GM08714 (cell line): Measurements from ENCODE around the gene GNAI3.

Experiments
- H3K4me3 ChIP-seq: fragments of 200-500 bp; sonication (Bioruptor generic); 2 replicates; pipeline ENCODE4 v1.5.1; 2014; ENCODE audit warnings: mild to moderate bottlenecking, low read length, inconsistent platforms
- ZNF274 ChIP-seq: IDR thresholded peaks from 2 replicates; pipeline ENCODE4 v1.6.1; 2012; ENCODE audit warnings: mild to moderate bottlenecking, low read depth, low read length

GNAI3 gene

DNA sequence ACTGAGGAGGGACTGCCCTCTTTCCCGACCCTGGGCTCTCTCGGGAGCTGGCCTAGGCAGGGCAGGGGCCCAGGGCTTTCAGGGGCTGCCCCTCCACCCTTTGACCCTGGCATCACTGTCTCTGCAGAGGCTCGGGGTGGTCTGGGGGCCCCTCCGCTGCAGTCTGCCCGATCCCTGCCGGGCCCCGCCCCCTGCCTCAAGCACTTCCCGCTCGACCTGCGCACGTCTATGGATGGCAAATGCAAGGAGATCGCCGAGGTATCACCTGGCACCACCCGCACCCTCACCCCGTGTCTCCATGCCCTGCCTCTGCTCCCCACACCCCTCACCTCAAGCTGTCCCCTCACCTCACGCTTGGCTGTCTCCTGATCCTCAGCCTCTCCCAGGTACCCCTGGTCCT lies 76.8 kb downstream of the GNAI3 start:
- TF ChIP-seq ZNF274, result no peak
- H3K4me3 ChIP-seq, result no peak overlapping the region

DNA sequence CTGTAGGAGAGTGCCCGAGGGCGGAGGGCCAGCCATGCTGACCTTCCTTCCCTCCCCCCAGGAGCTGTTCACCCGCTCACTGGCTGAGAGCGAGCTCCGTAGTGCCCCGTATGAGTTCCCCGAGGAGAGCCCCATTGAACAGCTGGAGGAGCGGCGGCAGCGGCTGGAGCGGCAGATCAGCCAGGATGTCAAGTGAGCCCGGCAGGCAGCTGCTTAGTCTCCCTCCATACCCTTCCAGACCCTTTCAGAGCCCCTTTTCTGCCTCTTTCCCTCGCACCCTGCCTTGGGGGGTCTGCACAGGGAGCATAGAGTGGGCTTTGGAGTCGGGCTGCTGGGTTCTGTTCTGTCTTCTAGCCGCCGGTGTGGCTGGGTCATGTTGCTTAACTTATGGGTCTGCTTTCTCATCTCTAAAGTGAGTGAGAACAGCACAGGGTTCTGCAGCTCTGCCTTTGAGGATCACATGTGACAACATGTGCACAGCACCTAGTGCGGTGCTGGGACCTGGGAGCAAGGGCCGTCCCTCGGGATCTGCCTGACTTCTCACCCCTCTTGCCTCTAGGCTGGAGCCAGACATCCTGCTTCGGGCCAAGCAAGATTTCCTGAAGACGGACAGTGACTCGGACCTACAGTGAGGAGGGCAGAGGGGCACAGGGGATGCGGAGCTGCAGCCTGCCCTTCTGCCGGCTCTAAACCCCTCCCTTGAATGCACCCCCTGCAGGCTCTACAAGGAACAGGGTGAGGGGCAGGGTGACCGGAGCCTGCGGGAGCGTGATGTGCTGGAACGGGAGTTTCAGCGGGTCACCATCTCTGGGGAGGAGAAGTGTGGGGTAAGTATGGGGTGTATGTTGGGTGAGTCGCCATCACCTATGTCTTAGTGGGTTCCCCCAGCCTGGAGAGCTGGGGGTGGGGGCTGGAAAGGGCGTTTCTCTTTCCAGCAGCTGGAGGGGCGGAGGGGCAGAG lies 77.5 kb downstream of the GNAI3 start:
- H3K4me3 ChIP-seq, result no peak overlapping the region
- no peak for TF ChIP-seq ZNF274

DNA sequence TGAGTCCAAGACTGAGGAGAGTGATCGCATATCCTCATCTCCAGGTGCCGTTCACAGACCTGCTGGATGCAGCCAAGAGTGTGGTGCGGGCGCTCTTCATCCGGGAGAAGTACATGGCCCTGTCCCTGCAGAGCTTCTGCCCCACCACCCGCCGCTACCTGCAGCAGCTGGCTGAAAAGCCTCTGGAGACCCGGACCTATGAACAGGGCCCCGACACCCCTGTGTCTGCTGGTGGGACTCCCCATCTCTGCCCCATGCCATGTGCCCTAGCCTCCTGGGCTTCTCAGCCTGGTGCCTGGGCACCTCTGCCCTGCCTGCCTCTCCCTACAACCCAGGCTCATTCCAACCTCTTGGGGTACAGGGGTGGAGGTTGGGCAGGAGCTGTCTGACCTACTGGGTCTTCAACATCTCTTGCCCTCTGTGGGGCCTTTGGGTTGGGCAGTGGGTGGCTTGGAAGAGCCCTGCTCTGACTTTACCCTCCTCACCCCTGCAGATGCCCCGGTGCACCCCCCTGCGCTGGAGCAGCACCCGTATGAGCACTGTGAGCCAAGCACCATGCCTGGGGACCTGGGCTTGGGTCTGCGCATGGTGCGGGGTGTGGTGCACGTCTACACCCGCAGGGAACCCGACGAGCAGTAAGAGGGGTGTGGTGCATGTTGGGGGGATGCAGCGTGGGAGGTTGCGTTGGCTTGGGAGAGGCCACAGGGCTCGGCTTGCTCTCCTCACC lies 78.4 kb downstream of the GNAI3 start:
- no peak overlapping the region for H3K4me3 ChIP-seq
- no peak for TF ChIP-seq ZNF274

DNA sequence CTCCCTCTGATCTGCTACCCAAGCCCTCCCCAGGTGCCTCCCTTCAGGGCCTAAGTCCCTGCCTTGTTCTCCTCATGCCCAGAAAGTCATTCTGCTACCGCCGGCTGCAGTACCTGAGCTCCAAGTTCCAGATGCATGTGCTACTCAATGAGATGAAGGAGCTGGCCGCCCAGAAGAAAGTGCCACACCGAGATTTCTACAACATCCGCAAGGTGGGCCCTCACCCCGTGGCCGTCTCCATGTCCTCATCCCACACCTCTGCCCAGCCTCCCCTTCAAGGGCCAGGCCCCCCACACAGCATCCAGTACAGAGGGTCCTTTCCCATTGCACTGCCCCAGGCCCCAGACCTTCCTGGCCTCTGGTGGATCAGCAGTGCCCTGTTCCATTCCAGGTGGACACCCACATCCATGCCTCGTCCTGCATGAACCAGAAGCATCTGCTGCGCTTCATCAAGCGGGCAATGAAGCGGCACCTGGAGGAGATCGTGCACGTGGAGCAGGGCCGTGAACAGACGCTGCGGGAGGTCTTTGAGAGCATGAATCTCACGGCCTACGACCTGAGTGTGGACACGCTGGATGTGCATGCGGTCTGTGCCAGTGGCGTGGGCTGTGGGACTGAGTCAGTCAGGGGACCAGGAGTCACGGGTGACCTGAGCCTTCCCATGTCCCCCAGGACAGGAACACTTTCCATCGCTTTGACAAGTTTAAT lies 79.4 kb downstream of the GNAI3 start:
- H3K4me3 ChIP-seq, result no peak overlapping the region
- no peak for TF ChIP-seq ZNF274

DNA sequence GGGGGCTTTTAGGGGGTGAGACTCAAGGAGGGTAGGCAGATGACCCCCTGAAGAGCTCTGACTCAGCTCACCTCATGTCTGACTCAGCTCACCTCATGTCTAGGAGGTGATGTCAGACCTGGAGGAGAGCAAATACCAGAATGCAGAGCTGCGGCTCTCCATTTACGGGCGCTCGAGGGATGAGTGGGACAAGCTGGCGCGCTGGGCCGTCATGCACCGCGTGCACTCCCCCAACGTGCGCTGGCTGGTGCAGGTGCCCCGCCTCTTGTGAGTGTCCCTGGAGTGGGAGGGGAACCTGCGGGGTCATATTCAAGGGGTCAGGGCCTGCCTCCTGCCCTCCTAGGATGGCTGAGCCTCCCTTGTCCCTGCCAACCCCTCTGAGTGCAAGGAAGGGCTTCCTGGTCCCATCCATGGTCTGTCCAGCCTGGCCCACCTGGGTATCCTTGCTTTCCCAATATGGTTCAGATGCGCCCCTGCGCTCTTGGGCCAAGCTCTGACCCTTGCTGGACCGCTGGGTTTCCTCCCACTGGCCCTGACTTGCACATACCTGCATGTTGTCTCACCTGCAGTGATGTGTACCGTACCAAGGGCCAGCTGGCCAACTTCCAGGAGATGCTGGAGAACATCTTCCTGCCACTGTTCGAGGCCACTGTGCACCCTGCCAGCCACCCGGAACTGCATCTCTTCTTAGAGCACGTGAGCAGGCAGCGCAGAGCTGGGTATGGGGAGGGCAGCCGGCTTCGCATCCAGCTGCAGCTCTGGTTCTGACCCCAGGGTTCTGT lies 80.3 kb downstream of the GNAI3 start:
- no peak overlapping the region for H3K4me3 ChIP-seq
- TF ChIP-seq ZNF274, result no peak

DNA sequence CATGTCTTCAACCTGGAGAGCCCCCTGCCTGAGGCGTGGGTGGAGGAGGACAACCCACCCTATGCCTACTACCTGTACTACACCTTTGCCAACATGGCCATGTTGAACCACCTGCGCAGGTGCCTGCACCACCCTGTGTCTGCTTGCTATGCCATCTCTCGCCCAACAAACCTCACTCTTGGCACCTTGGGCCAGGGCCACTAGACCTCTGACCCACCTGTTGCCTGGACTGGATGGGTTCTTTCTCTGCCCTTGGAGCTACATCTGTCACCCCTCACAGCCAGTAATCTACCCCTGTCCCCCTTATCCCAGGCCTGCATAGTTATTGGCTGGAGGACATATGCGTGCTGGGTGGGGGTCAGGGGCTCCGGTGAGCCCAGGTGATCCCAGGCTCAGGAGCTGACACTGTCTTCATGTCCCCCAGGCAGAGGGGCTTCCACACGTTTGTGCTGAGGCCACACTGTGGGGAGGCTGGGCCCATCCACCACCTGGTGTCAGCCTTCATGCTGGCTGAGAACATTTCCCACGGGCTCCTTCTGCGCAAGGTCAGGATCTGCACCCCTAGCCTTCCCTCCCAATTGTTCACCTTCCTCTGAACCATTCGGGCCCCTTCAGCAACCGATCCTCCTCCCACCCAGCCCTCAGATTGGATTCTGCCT lies 81.1 kb downstream of the GNAI3 start:
- no peak overlapping the region for H3K4me3 ChIP-seq
- TF ChIP-seq ZNF274, result no peak

DNA sequence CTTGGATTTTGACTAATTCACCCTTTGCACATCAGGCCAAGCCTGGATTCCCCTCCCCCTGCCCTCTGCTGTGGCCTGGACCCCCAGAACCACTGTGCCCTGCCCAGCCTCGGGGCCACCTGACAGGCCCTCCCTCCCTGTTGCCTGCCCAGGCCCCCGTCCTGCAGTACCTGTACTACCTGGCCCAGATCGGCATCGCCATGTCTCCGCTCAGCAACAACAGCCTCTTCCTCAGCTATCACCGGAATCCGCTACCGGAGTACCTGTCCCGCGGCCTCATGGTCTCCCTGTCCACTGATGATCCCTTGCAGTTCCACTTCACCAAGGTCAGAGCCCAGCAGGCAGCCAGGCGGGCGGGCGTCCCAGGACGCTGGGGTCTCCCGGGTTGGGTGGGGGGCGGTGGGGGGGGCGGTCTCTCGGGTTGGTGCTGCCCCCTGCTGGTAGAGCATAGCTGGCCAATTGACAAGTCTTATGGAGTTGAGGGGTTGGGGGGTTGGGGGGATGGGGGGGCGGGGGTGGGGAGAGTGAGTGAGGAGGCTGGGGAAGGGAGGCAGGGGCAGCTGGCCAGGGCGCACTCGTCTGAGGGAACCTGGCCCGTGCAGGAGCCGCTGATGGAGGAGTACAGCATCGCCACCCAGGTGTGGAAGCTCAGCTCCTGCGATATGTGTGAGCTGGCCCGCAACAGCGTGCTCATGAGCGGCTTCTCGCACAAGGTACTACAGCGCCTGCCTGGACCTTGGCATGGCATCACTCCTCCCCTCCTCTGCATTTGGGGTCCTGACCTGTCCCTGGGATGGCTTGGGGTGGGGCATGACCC lies 81.9 kb downstream of the GNAI3 start:
- no peak for TF ChIP-seq ZNF274
- no peak overlapping the region for H3K4me3 ChIP-seq

DNA sequence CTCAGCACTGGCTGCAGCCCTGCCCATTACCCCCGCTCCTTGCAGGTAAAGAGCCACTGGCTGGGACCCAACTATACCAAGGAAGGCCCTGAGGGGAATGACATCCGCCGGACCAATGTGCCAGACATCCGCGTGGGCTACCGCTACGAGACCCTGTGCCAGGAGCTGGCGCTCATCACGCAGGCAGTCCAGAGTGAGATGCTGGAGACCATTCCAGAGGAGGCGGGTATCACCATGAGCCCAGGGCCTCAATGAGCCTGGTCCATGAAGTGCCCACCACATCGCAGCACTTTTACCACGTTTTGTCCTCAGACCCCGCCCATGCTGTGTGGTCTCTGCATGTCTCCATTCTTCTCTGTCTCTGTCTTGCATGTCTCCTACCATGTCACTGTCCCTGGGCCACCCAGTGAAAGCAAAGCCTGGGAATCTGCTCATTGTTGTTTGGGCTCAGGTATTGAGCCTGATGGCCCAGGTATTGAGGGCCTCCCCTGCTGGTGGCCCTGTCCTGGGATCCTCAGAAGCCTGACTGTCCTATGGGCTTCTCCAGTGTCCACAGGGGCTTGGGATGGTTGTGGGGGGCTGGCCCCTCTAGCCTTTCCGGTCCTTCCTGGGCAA lies 82.6 kb downstream of the GNAI3 start:
- TF ChIP-seq ZNF274, result no peak
- H3K4me3 ChIP-seq, result no peak overlapping the region

DNA sequence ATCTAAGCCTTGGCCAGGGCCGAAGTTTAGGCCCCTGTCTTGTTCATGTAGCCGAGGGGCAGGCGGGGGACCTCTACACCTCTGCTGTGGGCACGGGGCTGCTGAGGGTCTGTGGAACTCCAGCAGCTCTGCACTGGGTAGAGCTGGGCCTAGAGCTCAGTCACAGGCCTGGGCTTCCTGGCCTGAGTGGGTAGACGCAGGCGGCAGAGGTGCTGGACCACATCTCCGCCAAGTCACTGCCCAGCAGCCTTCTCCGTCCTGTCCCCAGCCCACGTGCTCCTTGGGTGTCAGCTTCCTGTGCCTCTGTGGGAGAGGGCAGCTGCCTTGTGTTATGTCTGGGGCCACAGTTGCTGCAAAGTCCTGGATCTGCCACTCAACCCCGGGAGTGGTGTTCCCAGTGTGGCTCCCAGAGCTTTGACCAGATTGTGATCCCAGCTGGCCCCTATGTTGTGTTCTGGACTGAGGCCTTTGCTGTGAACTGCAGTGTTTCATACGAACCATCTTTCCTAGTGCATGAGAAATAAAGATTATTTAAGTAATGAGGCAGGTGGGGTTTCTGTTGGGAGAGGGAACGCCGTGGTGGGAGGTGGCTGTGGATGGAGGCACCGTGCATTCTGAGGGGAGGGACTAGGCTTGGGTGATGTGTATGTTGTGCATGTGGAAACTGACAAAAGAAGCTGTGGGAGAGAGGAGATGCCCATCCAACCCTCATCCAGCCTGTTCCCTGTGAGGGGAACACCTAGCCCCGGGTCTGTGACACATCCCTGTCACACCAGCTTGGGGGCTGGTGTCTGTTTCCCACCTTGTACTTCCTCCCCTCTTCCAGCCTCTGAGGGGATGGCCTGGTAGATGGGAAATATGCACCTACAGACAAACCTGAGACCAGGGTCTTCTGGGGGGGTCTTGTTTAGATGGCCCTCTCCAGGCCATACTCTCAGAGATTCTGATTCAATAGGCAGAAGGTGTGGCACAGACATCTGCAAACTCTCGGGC lies 83.4 kb downstream of the GNAI3 start:
- no peak for TF ChIP-seq ZNF274
- no peak overlapping the region for H3K4me3 ChIP-seq

DNA sequence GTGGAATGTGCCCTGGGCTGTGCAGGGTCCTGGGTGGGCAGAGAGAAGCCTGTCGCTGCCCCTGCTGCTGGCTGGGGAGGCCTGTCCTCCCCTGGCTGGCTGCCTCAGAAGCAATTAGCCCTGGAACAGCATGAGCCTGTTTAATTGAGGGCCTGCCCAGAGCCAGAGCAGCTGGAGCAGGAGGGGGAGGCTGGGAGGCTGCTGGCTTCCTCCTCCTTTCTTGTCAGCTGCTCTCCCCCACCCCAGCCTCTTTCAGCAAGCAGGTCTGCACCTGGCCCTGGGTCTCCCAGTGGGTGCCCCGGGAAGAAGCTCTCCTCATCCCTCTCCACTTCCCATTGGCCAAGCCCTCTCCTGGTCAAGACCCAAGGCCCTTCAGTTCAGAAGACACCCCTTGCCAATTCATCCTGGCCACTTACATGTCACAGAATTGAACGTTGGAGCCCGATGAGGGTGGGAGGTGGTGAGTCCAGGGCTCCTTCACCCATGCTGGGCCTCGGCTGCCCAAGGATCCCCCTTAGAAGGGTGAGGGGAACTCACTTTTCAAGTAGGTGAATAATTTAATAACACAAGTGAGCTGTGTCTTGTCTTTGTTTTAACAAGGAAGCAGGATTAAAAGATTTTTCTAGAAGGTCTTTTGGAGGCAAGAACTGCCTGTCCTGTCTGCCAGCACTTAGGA lies 84.4 kb downstream of the GNAI3 start:
- TF ChIP-seq ZNF274, result no peak
- H3K4me3 ChIP-seq, result no peak overlapping the region
